Ishikawa (cell line): Measurements from ENCODE around the gene AP3S2.

Experiments used
- RAD21 ChIP-seq: IDR thresholded peaks from 2 replicates; pipeline ENCODE4 v1.6.1; 2012; ENCODE audit warnings: low read depth
- TAF1 ChIP-seq: IDR thresholded peaks from 2 replicates; pipeline ENCODE4 v1.6.1; 2012; ENCODE audit warnings: low read depth, mild to moderate bottlenecking
- TF ChIP-seq, protein P1 (sequence below): IDR thresholded peaks from 2 replicates; pipeline ENCODE4 v1.6.1; 2012; ENCODE audit warnings: low read depth, mild to moderate bottlenecking

DNA sequence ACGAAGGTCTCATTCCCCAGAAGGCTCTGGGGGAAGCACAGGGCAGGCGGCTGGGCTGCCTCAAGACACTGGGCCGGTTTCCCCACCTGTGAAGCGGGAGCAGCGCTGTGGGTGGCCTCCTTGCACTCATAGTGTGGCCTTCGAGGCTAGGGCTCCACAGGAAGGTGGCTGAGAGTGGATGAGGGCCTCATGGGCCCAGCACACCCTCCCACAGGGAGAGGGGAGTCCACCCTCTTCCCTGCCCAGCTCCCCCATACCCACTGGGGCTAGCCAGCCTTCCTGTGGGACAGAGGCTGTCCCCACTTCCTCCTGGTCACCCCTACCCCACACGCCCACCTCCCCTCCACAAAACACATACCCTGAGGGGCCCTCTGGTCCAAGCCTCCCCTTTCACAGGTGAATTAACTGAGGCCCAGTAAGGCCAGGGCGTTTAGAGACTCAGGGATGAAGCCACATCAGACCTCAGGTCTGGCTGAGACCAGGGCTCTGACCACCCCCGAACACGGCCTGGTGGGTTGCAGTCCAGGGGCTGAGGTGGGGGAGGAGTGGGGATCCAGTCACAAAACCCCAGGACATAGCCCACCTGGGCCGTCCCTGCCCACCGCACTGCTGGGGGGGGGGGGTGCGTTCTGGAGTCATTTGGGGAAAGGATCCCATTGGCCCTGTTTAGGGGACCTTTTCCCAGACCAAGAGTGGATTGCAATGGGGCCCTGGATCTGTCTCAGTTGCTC is 80.2 kb downstream of the AP3S2 start:
- TF ChIP-seq, protein P1, sequence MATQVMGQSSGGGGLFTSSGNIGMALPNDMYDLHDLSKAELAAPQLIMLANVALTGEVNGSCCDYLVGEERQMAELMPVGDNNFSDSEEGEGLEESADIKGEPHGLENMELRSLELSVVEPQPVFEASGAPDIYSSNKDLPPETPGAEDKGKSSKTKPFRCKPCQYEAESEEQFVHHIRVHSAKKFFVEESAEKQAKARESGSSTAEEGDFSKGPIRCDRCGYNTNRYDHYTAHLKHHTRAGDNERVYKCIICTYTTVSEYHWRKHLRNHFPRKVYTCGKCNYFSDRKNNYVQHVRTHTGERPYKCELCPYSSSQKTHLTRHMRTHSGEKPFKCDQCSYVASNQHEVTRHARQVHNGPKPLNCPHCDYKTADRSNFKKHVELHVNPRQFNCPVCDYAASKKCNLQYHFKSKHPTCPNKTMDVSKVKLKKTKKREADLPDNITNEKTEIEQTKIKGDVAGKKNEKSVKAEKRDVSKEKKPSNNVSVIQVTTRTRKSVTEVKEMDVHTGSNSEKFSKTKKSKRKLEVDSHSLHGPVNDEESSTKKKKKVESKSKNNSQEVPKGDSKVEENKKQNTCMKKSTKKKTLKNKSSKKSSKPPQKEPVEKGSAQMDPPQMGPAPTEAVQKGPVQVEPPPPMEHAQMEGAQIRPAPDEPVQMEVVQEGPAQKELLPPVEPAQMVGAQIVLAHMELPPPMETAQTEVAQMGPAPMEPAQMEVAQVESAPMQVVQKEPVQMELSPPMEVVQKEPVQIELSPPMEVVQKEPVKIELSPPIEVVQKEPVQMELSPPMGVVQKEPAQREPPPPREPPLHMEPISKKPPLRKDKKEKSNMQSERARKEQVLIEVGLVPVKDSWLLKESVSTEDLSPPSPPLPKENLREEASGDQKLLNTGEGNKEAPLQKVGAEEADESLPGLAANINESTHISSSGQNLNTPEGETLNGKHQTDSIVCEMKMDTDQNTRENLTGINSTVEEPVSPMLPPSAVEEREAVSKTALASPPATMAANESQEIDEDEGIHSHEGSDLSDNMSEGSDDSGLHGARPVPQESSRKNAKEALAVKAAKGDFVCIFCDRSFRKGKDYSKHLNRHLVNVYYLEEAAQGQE: no peak
- TF ChIP-seq TAF1 (no peak), RAD21 (no peak)
